Neuron (in vitro differentiated cells): ENCODE measurements around the gene ARHGAP40.

Experiments
- H2AFZ ChIP-seq: one replicate; pipeline ENCODE4 v1.6.1; 2013; ENCODE audit warnings: low read depth, mild to moderate bottlenecking, inconsistent platforms, low read length, moderate library complexity
- H3K27me3 ChIP-seq: one replicate; pipeline ENCODE4 v1.6.1; 2013; ENCODE audit warnings: low read length; ENCODE audit not compliant: insufficient read depth
- H3K36me3 ChIP-seq: one replicate; pipeline ENCODE4 v1.6.1; 2013; ENCODE audit warnings: low read length; ENCODE audit not compliant: insufficient read depth
- H3K4me1 ChIP-seq: one replicate; pipeline ENCODE4 v1.6.1; 2013; ENCODE audit warnings: low read length; ENCODE audit not compliant: insufficient read depth
- H3K4me3 ChIP-seq: 2 replicates; pipeline ENCODE4 v1.5.1; 2013; ENCODE audit warnings: mild to moderate bottlenecking, low read length, moderate library complexity
- H3K9me3 ChIP-seq: one replicate; pipeline ENCODE4 v1.6.1; 2013; ENCODE audit warnings: low read length

Gene ARHGAP40

DNA sequence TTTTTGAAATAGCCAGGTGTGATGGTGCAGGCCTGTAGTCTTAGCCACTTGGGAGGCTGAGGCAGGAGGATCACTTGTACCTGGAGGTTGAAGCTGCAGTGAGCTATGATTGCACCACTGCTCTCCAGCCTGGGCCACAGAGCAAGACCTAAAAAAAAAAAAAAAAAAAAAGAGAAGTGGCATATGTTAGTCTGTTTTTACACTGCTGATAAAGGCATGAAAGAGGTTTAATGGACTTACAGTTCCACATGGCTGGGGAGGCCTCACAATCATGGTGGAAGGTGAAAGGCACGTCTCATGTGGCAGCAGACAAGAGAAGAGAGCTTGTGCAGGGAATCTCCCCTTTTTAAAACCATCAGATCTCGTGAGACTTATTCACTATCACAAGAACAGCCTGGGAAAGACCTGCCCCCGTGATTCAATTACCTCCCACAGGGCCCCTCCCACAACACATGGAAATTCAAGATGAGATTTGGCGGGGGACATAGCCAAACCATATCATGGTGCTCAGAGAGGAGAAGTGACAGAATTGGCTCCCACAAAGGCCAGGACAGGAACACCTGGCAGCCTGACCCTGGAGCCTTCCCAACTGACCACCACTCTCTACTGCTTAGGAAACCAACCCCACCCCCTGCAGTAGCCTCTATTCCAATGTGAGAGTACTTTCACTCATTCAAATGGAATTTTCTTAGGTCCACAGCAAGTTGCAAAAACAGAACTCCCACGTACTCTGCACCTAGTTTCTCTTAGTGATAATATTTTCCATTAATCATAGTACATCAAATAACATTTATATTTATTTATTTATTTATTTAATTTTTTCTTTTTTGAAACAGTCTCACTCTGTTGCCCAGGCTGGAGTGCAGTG is 29.8 kb downstream of the ARHGAP40 start:
- Histone ChIP-seq H3K4me1 (no peaks in the 10 kb centered on the region), H2AFZ (no peak overlapping the region), H3K27me3 (peaks cover 2% of the 10 kb centered on the region), H3K36me3 (no peaks in the 10 kb centered on the region), H3K9me3 (no peaks in the 10 kb centered on the region), H3K4me3 (no peak overlapping the region)

GRCh38 chr20:38633577-38634093 is 32.0 kb downstream of the ARHGAP40 start:
- Histone ChIP-seq H3K36me3 (no peaks in the 10 kb centered on the region), H3K27me3 (peaks cover 2% of the 10 kb centered on the region), H3K4me1 (no peaks in the 10 kb centered on the region), H2AFZ (no peak overlapping the region), H3K9me3 (no peaks in the 10 kb centered on the region), H3K4me3 (no peak overlapping the region)

- Histone ChIP-seq H3K4me1 (peaks cover 7% of the 10 kb centered on the region), H2AFZ (no peak overlapping the region), H3K4me3 (no peak overlapping the region), H3K27me3 (no peaks in the 10 kb centered on the region), H3K9me3 (no peaks in the 10 kb centered on the region), H3K36me3 (no peaks in the 10 kb centered on the region)
Measured at GRCh38 chr20:38635721-38636288, 34.2 kb downstream of the ARHGAP40 start.

DNA sequence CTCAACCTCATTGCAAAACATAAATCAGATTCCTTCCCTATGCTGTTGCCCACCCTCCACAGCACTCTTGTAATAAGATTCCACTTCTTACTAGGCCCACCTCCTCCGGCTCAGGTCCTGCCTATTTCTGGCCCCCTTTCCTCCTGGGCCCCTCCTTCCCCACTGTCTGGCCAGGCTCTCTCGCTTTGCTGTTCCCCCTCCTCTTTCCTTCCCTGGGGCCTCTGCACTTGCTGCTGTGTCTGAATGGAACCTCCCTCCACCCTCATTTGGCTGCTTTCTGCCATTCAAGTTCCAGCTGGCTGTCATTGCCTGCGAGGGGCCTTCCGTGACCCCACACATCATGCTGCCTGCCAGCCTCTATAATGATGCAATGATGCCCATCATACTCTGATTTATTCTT is 38.9 kb downstream of the ARHGAP40 start:
- H3K27me3 ChIP-seq, result peaks cover 11% of the 10 kb centered on the region
- H3K4me1 ChIP-seq, result peaks cover 29% of the 10 kb centered on the region

DNA sequence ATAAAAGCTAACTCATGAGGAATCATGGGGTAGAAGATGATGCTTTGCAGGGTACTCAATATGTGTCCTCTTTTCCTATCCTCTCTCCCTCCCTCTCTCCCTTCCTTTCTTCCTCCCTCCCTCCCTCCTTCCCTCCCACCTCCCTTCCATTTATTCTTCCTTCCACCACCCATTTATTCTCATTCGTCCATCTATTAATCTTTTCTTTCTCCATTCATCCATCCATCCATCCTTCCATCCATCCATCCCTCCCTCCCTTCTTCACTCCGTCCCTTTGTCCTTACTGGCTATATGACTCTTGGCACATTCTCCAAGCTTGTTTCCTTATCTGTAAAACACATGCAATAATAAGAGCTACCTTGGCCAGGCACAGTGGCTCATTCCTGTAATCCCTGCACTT is 40.9 kb downstream of the ARHGAP40 start:
- Histone ChIP-seq H3K9me3 (no peaks in the 10 kb centered on the region), H3K4me3 (no peak overlapping the region), H3K4me1 (peaks cover 29% of the 10 kb centered on the region), H3K36me3 (no peaks in the 10 kb centered on the region), H2AFZ (no peak overlapping the region), H3K27me3 (peaks cover 23% of the 10 kb centered on the region)

More for the DNA sequence above, 38.9 kb downstream of the ARHGAP40 start:
- Histone ChIP-seq H3K36me3 (no peaks in the 10 kb centered on the region), H3K9me3 (no peaks in the 10 kb centered on the region), H3K4me3 (no peak overlapping the region), H2AFZ (no peak overlapping the region)

DNA sequence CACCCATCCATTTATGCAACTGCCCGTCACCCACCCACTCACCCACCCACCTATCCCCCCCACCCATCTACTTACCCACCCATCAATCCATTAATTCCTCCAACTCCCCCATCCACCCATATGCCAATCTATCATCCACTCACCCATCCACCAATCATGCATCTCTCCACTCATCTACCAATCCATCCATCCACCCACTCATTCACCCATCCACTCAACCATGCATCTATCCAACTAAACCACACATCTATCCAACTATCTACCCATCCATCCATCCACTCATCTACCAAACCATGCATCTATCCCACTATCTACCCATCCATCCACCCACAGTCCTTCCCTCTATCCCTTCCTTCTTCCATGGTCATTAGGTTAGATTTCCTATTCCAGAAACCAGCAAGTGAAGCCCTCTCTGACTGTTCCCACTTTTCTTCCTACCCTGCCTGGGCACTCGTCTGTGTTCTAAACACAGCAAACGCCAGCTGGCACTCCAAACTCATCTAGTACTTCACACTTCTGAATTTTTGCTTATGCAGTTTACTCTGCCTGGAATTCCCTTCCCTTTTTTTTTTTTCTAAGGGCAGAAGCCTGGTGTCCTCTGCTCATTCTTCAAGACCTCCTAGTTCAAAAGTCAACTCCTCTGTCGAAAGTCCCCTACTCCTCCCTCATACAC is 43.1 kb downstream of the ARHGAP40 start:
- Histone ChIP-seq H3K4me1 (peaks cover 29% of the 10 kb centered on the region), H3K9me3 (no peaks in the 10 kb centered on the region), H2AFZ (no peak overlapping the region), H3K27me3 (peaks cover 26% of the 10 kb centered on the region), H3K36me3 (no peaks in the 10 kb centered on the region), H3K4me3 (no peak overlapping the region)

DNA sequence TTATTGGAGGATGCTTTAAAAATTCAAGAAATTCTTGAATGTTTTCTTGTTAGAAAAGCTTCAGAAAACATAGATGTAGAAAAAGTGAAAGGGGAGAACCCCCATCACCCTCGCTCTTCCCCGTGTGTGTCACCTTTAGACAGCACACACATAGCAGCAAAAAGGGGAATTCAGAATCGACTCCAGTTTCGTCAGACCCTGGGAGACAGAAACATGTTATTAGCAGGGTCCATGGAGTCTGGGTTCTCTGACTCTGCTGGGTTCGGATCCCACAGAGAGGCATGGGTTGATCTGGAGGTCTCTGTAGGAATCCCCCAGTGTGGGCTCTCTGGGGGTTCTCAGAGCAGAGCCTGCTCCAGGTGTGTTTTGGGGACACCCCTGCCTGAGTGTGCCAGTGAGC is 43.7 kb downstream of the ARHGAP40 start:
- Histone ChIP-seq H3K36me3 (no peaks in the 10 kb centered on the region), H2AFZ (no peak overlapping the region), H3K27me3 (peaks cover 26% of the 10 kb centered on the region), H3K4me3 (no peak overlapping the region), H3K4me1 (peaks cover 26% of the 10 kb centered on the region), H3K9me3 (no peaks in the 10 kb centered on the region)

DNA sequence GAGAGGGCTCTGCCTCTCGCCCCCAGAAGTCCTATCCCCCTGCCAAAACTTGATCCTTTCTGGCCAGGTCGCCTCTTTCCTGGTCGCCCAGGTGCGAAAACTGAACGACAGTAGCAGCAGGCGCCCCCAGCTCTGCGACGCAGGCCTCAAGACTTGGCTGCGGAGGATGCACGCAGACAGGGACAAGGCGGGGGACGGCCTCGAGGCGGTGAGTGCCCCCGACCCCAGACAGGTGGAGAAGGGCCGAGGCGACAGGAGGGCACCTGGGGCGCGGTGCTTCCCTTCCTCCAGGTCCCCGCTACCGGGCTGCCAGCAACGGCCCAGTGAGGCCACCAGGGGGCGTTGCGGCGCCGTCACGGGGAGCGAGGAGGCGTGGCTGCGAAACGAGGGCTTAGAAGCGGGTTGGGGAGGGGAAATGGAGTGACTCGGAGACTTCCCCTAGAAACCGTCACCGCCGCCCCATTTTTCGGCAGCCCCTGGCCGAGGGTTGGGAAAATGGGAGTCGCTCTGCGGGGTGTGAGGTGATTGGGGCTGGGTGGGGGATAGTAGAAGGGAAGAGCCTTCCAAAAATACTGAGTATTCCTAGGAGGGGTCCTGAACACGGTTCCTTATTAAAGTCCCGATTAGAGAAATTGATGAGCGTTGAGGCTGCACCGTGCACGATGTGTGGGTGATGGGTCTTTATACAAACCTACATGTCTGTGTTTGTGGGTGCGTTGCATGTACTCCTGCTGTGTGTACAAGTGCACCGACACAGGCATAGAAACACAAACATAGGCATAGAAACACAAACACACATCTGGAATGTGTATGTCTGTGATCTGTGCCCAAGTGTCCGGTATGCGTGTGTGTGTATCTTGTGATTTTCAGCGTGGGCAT is 44.6 kb downstream of the ARHGAP40 start:
- Histone ChIP-seq H3K4me1 (peaks cover 18% of the 10 kb centered on the region), H3K36me3 (no peaks in the 10 kb centered on the region), H2AFZ (no peak overlapping the region), H3K4me3 (no peak overlapping the region), H3K9me3 (no peaks in the 10 kb centered on the region), H3K27me3 (peaks cover 26% of the 10 kb centered on the region)

DNA sequence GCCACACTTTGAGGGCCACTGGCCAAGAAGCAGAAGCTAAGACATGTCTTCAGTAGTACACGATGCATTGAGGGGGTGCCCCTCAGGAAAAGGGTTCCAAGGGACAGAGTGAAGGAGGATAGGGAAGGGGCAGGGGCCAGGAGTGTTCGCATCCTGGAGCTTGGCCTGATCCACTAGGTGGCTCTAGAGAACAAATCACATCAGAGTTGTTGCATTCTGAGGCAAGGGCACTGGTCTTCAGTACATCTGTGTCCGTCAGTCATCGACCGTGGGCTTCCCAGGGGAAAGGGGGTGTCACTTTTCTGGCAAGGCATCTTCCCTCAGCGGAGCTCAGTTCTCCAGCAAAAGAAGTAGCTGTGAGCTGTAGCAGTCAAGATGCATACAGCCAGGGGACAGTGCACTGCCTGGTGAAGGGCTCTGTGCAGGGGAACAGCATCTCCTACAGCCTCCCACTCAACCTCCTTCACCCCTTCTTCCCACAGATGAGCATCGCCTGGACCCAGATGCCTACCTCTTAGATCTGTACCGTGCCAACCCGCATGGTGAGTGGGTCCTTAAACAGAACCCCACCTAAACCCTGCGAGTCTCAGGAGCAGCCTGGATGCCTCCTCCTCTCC is 47.8 kb downstream of the ARHGAP40 start:
- H3K4me1 ChIP-seq, result no peaks in the 10 kb centered on the region
- no peaks in the 10 kb centered on the region for H3K9me3 ChIP-seq
- peaks cover 21% of the 10 kb centered on the region for H3K27me3 ChIP-seq
- no peak overlapping the region for H2AFZ ChIP-seq
- no peaks in the 10 kb centered on the region for H3K36me3 ChIP-seq
- no peak overlapping the region for H3K4me3 ChIP-seq

- no peaks in the 10 kb centered on the region for H3K9me3 ChIP-seq
- H3K4me3 ChIP-seq, result no peak overlapping the region
- H3K27me3 ChIP-seq, result peaks cover 18% of the 10 kb centered on the region
- H2AFZ ChIP-seq, result no peak overlapping the region
- H3K36me3 ChIP-seq, result no peaks in the 10 kb centered on the region
- no peaks in the 10 kb centered on the region for H3K4me1 ChIP-seq
Measured at GRCh38 chr20:38650010-38650409, 48.4 kb downstream of the ARHGAP40 start.

DNA sequence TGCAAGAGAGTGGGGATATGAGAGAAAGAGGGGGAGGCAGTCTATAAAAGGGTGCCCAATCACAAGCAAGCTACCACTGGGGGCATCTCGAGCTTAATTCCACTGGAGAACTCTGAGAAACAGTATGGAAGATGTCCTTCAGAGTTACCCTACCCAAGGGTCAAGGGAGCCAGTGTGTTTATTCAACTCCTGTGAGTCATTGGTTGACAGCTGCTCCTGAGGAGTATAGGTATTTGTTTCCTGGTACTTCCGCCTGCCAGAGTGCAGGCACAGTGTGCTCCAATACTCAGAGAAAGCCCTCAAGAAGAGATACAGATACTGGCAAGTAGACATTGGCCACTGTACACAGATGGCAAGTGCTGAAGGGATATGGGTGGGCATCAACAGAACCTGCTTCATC is 49.5 kb downstream of the ARHGAP40 start:
- Histone ChIP-seq H3K36me3 (no peaks in the 10 kb centered on the region), H3K4me1 (no peaks in the 10 kb centered on the region), H2AFZ (no peak overlapping the region), H3K27me3 (peaks cover 9% of the 10 kb centered on the region), H3K9me3 (no peaks in the 10 kb centered on the region), H3K4me3 (no peak overlapping the region)

GRCh38 chr20:38651562-38651961 is 50.0 kb downstream of the ARHGAP40 start:
- H3K9me3 ChIP-seq, result no peaks in the 10 kb centered on the region
- H3K4me3 ChIP-seq, result no peak overlapping the region
- H3K27me3 ChIP-seq, result peaks cover 8% of the 10 kb centered on the region
- H3K36me3 ChIP-seq, result no peaks in the 10 kb centered on the region
- H2AFZ ChIP-seq, result no peak overlapping the region
- H3K4me1 ChIP-seq, result no peaks in the 10 kb centered on the region
